GM20431 (cell line): Measurements from ENCODE around the gene CDC40.
"Not testable (repeated sequence)": the region's sequence is repeated elsewhere in the genome, so short reads cannot be mapped to it uniquely, and the experiment has no call there.

Experiments used
- in situ Hi-C: fragments of 300-500 bp; cut with MseI, MboI; formaldehyde crosslinking; loops from one replicate; pipeline ENCODE4 v1.15.0; 2020; ENCODE audit warnings: low sequenced_read_pairs; ENCODE audit not compliant: unreplicated experiment

The CDC40 gene

DNA sequence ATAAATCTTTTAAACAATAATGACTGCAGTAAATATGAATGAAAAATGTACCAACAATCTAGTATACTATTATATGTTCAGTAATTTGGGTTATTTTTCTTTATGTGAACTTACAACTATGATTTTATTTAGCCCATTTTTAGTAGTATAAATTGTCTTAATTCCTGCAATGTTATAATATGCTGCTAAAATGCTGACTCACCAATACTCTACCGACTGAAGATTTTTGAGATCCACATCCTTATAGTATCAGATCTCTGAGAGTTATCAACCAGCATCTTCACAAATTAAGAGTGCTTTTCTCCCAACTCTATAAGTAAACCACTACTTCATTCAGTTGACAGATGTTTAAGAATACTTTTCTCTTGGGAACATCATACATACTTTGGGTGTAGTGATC, 16.6 kb downstream of the CDC40 start:
- in situ Hi-C loops, result loop anchor here (25.0 kb wide), 1 partner anchor 190 kb away; no protein-coding TSS in a partner anchor

DNA sequence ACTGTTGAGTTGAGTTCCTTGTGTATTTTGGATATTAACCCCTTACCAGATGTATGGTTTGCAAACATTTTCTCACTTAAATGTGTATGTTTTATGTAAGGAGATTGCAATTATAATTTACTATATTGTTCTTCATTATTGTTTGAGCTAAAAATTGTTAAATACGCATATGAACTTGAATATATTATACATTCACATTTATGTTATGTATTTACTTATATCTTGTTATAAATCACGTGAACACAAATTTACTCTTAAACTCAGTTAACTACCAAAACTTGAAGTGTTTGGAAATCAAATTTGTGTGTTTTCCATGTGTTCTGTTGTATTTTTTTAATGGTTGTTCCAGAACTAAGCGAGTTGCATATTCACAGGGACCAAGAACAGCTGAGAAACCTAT, 18.3 kb downstream of the CDC40 start:
- in situ Hi-C loops, result loop anchor here (25.0 kb wide), 1 partner anchor 189 kb away; no protein-coding TSS in a partner anchor

DNA sequence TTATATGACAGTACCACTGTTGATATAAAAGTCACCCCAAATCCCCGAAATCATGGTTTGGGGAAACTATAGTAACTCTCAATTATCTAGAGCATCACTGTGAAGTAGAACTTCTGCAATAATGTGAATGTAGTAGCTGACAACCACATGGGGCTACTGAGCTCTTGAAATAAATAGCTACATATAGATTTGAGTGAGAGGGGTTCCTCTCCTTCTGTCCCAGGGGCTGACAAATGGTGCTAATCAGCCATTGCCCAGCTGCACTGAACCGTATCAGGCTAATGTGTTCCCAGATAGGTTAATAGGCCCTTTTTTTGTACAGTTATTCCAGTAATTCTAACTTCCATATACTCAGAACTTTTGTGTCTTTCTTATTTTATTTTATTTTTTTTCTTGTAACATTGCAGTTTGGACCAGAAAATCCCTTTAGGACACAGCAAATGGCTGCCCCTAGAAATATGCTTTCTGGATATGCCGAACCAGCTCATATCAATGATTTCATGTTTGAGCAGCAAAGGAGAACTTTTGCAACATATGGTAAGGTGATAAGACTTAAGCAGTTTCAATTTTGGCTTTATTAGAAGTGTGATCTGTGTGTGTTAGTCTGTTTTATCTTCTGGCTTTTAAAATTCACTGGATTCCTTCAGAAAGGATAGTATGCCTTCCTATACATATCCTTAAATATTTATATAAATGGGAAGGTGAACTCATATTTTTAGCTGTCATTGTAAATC, 21.1 kb downstream of the CDC40 start:
- in situ Hi-C loops, result no loop called here

- in situ Hi-C loops, result no loop called here
These were observed 27.4 kb downstream of the CDC40 start for GRCh38 chr6:110207652-110208051.

- in situ Hi-C loops, result no loop called here
These were observed 31.5 kb downstream of the CDC40 start for GRCh38 chr6:110211753-110212152.

- in situ Hi-C loops, result no loop called here
These were observed 34.1 kb downstream of the CDC40 start for GRCh38 chr6:110214338-110214737.

DNA sequence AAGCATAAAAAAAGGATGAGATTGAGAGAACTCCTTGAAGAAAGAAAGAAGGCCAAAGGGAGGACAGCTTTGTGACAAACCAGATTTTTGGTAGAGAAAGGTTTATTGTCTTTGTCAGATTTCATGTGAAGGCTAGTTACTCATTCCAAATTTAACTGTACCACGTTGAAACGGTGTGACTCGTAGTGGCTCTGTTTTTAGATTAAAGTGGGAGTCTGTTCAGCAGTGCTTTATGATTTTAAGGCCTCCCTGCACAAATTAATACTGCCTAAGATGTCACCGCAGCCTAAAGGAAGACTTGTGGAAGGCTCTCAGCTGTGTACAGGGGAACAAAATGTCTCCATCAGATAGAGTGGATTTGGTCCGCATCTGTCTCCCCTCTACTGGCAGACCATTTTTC, 35.9 kb downstream of the CDC40 start:
- in situ Hi-C loops, result no loop called here

DNA sequence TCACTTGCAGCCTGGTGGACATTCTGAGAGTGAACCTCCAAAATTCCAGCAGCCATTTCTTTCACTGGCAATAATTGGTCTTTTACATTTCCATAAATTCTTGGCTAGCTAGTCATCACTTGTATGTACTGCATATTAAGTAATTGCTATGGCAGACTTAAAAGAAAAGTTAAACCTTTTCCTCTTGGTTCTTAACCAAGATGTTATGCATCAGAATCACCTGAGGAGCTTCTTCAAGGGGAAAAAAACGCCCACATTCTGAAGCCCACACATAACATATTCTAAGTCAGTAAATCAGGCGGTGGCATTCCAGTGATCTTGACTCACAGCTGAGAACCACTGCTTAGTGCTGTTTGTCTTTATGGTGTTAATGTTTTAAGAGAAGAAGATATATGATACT, 37.0 kb downstream of the CDC40 start:
- in situ Hi-C loops, result no loop called here

DNA sequence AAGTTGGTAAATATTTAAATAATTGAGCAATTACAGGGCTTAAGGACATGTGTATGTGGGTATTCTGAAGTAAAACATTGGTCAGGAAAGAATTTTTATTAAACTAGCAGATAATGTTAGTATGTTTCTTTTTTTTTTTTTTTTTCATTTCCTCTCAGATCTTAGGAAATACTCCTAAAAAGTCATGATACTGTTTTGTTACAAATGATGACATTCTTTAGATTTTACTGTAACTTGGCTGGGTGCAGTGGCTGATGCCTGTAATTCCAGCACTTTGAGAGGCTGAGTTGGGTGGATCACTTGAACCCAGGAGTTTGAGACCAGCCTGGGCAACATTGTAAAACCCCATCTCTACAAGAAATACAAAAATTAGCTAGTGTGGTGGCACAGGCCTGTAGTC, 41.5 kb downstream of the CDC40 start:
- in situ Hi-C loops, result no loop called here

DNA sequence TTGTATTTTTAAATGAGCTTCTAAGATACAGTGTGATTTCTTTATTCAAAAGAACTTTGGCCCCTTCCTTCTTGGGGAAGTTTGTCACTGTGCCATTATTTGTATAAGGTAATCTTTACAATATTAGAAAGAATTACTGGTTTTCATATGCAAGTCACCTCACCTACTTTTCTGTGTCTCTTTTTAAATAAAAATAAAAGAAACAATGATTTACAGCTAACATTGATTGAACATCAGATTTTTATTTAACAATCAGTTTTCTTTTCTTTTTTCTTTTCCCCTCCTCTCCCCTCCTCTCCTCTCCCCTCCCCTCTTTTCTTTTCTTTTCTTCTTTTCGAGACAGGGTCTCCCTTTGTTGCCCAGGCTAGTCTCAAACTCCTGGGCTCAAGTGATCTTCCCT, 46.0 kb downstream of the CDC40 start:
- in situ Hi-C loops, result no loop called here

DNA sequence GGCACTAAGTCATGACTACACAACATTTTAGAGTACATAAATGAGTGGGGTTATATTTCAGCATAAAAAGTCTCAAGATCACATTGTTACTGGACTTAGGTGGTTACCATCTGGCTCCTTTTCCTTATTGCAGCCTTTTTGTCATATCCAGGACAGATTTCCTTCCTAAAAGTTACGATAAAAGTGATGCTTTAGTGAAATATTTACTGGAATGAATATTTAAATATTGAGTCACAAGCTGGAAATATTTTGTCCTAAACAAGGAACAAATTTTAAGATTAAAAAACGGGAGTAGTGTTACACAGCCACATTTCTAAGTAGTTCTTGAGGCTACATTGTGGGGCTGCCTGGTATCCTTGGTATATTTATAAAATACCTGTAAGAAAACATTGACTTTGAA, 52.2 kb downstream of the CDC40 start:
- in situ Hi-C loops, result no loop called here

DNA sequence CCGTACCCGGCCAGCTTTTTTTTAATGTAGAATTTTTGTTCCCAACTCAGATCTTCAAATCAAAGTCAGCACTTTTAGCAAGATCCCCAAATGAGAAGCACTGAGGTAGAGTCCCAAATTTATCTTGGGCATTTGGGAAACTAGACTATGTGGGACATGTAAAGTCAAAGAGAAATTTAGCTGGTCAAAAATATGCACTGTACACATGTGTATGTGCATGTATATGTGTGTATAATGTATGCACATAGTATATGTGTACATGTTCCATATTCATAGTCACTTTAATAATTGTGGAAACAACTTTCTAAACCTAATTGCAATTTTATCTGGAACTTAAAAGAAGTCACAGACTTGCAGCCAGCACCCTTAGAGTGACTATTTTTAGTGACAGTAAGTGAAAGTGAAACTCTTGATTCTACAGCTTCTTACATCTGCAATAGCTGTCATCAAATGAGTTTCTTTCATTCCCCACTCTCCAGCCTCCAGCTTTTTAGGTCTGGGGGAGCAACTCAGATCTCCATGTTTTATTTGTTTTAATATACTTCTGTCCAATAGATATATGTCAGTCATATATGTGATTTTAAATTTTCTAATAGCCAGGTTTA, 53.6 kb downstream of the CDC40 start:
- in situ Hi-C loops, result no loop called here

DNA sequence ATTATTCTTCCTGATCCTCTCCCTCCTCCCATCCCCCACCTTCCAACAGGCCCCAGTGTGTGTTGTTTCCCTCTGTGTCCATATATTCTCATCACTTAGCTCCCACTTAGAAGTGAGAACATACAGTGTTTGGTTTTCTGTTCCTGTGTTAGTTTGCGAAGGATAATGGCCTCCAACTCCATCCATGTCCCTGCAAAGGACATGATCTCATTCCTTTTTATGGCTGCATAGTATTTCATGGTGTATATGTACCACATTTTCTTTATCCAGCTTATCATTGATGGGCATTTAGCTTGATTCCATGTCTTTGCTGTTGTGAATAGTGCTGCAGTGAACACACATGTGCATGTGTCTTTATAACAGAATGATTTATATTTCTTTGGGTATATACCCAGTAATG, 55.8 kb downstream of the CDC40 start:
- in situ Hi-C loops, result not testable (repeated sequence)

GRCh38 chr6:110239526-110240274, 59.5 kb downstream of the CDC40 start:
- in situ Hi-C loops, result no loop called here

- in situ Hi-C loops, result not testable (repeated sequence)
These were observed 64.4 kb downstream of the CDC40 start for GRCh38 chr6:110244621-110245020.

- in situ Hi-C loops, result no loop called here
These were observed 66.2 kb downstream of the CDC40 start for GRCh38 chr6:110246378-110246777.

DNA sequence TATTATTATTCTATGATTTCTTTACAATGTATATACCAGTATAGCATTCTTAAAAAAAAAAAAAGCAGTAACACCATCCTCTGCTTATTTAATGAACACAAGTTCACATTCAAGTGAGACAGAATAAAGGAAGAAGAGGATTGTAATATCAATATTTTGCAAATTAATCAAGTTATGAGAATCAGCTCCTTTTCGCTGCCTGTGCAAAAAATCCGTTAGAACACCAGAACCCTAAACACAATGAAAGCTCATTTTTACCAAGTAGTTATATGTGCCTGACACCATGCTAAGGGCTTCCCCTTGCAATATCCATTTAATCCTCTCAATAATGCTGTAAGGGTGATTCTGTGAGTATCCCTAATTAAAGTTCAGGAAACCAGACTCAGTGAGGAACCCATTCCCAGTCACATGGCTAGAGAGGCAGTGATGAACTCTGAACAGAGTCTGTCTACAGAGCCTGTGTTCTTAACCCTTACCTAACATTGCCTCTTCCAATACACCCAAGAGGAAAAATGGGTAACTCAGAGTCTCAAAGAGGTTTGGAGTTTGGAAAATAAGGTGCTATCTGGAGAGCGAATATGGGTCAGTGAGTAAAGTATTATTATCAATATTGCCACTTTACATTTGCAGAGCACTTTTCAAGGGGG, 66.8 kb downstream of the CDC40 start:
- in situ Hi-C loops, result no loop called here

DNA sequence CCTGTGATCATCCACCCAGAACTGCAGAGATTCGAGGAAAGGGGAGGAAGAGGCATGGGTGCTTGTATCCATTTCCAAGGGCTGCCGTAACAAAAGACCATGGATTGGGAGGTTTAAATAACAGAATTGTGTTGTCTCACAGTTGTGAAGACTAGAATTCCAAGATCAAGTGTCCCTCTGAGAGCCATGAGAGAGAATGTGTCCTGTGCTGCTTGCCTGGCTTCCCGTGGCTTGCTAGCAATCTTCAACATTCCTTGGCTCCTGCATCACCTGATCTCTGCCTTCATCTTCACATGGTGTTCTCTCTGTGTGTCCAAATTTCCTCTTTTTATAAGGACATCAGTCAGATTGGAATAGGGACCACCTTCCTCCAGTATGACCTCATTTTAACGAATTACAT, 69.8 kb downstream of the CDC40 start:
- in situ Hi-C loops, result no loop called here

DNA sequence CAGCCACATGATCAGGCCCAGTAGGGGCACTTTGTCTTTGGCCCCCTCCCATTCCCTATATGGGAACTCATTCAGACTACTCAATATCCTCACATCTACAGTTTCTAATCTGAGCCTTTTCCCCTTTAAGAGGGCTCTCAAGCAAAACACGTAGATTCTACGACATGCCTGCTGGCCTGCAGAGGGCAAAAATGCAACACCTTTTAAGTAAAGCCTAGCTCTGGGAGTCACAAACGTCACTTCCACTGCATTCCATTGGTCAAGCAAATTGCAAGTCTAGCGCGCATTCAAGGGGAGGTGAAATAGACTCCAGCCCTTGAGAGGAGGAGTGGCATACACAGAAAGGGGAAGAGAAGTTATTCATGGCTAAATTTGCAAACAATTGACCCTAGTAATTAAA, 70.6 kb downstream of the CDC40 start:
- in situ Hi-C loops, result no loop called here

- in situ Hi-C loops, result no loop called here
These were observed 75.1 kb downstream of the CDC40 start for GRCh38 chr6:110255211-110255750.
